Measurements from ENCODE around the gene SUOX.
"Not testable (repeated sequence)": the region's sequence is repeated elsewhere in the genome, so short reads cannot be mapped to it uniquely, and the experiment has no call there.

SUOX gene

GRCh38 chr12:56021889-56022497 lies 24.9 kb downstream of the SUOX start:
- DNase-seq = no peak

- no peak for DNase-seq
Measured at GRCh38 chr12:56028511-56029165, 31.6 kb downstream of the SUOX start.

GRCh38 chr12:56029166-56029519 lies 32.1 kb downstream of the SUOX start:
- no peak for DNase-seq

- DNase-seq = peak; percentile 31
Measured at GRCh38 chr12:56029666-56030293, 32.7 kb downstream of the SUOX start.

- DNase-seq = no peak
Measured at GRCh38 chr12:56031987-56032386, 34.9 kb downstream of the SUOX start.

GRCh38 chr12:56034586-56035332 lies 37.7 kb downstream of the SUOX start:
- DNase-seq = no peak

GRCh38 chr12:56037161-56037560 lies 40.1 kb downstream of the SUOX start:
- DNase-seq = no peak

GRCh38 chr12:56038022-56038655 lies 41.1 kb downstream of the SUOX start:
- DNase-seq = no peak

- DNase-seq = no peak
Measured at GRCh38 chr12:56040151-56040550, 43.1 kb downstream of the SUOX start.

GRCh38 chr12:56040963-56041551 lies 44.0 kb downstream of the SUOX start:
- no peak for DNase-seq

- peak; percentile 81 for DNase-seq
Measured at GRCh38 chr12:56041552-56042429, 44.7 kb downstream of the SUOX start, which contains the start of gene RPS26. Gene RPS26 (plus strand): TSS chr12:56041918. CDS start chr12:56042167, 249 bp downstream.

- DNase-seq = not testable (repeated sequence)
Measured at GRCh38 chr12:56042430-56042813, 45.3 kb downstream of the SUOX start.

GRCh38 chr12:56042843-56043242 lies 45.8 kb downstream of the SUOX start:
- DNase-seq = no peak

GRCh38 chr12:56046027-56046780 lies 49.1 kb downstream of the SUOX start:
- DNase-seq = no peak

- DNase-seq = no peak
Measured at GRCh38 chr12:56053407-56053893, 56.4 kb downstream of the SUOX start.

All from activated T-cell treated with anti-CD3 and anti-CD28 coated beads for 4 hours (primary cell).